ENCODE results near the gene CELSR1.
"Not testable (repeated sequence)": the region's sequence is repeated elsewhere in the genome, so short reads cannot be mapped to it uniquely, and the experiment has no call there.

CELSR1 gene

GRCh38 chr22:46413725-46414379 is 123.6 kb downstream of the CELSR1 start:
- DNase-seq, result no peak

- DNase-seq, result no peak
These were observed 126.1 kb downstream of the CELSR1 start for GRCh38 chr22:46411347-46411746.

DNA sequence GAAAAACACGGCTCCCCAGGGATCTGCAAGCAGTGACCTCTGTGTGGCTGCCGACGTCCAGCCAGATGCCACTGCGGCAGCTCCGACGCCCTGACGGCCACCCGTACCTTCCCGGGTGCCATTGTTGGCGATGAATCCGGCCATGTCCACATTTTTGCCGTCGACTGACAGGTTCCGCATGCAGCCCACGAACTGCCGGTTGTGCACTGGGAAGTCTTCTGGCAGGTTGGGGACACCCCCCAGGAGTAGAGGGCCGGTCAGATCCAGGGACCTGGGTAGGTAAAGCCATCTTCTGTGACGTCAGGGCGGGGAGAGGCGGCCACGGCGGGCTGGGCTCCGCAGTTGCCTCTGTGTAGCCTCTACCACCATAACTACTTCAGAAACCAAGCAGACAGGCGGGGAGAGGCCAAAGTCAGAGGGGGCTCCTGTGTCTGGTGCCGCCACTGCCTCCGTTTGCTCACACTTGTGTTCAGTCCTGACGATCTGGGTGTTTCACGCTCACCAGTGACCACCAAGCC is 127.1 kb downstream of the CELSR1 start:
- DNase-seq, result no peak

GRCh38 chr22:46409631-46410210 is 127.7 kb downstream of the CELSR1 start:
- DNase-seq, result no peak

- DNase-seq, result no peak
These were observed 128.6 kb downstream of the CELSR1 start for GRCh38 chr22:46408568-46409506.

DNA sequence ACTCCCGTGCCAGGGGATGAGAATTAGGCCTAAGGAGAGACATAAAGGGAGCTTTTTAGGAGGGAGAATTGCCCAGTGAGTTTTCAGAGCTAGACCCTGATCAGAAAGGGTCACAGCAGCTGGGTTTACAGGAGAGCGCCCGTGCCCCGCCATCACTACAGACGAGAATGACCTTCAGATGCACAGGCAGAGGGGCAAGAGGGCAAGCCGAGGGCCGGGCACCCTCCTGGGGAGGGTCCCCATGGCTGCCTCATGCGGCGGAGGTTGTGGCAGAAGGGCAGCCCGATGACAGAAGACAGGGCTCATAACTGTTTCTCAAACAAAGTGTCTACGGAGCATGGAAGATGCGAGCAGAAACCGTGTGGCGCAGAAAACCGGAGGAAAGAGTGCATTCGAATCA is 129.7 kb downstream of the CELSR1 start:
- DNase-seq, result no peak

DNA sequence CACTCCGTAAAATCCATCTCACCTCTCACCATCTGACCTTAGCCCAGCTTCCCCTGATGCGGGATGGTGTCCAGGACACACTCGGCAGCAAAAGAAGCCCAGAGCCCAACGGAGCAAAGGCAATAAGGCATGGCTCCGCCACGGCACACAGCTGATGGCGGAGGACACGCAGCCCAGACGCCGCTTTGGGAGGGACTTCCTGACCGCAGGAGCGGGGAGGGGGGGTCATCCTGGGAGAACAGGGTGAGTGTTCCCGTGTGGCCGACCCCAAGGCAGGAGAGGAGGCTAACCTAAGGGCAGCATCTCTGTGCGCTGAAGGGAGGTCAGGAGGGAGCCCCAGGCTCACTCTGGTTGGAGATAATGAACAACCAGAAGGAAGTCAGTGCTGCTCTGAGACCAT is 130.6 kb downstream of the CELSR1 start:
- no peak for DNase-seq

DNA sequence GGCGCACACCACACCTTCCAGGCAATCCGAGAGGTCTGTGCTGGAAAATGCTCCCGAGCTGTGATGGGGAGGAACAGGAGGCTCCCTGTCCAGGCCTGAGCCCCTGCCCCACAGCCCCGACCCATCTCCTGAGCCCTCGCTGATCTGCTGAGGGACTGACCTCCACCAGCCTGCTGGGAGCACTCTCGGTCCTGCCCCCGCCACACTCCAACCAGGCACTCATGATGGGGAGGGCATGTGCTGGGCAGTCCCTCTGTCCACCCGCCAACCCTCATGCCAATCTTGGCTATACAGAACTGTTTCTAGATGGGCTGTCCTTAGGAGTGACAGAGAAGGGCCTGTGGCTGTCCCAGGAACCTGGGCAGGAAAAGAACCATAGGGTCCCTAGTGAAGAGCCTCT is 131.1 kb downstream of the CELSR1 start:
- DNase-seq, result no peak

- no peak for DNase-seq
These were observed 131.5 kb downstream of the CELSR1 start for GRCh38 chr22:46405901-46406300.

GRCh38 chr22:46403880-46404279 is 133.5 kb downstream of the CELSR1 start:
- DNase-seq, result not testable (repeated sequence)

DNA sequence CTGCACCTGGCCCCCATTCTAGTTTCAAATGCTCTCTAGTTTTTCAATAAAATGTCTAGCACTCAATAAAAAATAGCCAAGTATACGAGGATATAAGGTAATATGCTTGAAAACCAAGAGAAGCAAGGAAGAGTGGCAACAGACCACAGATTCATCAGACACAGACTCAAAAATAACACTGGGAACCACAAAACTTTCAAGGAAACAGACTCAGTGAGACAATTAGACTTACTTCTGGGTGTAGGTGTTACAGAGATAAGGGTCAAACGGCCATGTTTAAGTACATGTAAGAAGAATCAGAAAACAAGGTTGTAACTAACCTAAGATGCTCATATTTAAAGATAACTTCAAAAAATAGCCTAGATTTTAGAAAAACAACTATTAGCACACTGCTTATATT is 134.9 kb downstream of the CELSR1 start:
- no peak for DNase-seq

DNA sequence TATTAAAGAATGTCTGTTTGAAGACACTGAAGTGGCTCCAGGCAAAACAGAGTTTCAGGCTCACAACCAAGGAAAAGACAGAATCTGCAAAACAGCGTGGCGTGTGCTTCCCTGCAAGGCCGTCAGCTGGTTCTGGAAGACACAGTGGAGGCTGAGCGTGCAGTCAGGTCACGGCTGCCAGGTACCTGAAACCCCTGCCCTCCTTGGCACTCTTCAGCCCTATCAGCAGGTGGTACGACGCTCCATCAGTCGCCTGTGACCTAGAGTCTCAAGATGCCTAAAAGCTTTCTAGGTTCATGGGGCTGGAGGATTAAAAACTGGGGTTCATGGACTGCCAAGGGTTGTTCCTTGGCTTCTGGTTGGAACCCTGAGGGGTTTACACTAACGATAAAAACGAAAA is 136.1 kb downstream of the CELSR1 start:
- no peak for DNase-seq

DNA sequence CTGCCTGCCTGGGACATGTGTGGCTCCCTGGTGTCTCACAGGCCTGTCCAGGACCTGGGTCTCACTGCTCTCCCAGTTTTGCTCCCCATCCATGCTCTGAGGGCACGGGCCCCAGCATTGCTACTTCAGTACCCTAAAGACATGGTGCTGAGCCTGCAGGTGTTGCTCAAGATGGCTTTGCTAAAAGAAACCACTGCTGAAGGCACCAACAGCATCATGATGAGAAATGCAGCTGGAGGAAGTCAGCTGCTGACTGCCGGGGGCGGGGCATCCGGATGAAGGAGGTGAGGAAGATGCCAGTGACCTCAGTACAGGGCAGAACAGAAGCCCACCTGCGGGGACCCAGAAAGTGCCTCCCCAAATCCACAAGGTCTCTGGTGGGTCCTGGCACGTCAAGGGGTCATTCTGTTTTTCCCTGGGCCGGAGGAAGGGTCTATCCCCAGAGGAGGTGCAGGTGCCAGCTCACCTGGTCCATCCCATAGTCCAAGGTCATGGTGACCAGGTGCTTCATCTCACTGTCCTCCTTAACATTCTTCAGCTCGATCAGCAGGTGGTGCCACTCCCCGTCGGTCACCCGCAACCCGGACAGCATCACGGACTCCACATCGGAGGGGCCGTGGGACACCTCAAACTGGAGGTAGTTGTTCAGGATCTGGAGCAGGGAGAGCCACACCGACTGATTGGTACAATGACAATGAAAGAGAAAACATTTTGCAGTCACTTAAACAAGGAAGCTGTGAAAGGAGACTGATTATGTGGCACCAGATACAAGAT is 138.0 kb downstream of the CELSR1 start:
- no peak for DNase-seq

DNA sequence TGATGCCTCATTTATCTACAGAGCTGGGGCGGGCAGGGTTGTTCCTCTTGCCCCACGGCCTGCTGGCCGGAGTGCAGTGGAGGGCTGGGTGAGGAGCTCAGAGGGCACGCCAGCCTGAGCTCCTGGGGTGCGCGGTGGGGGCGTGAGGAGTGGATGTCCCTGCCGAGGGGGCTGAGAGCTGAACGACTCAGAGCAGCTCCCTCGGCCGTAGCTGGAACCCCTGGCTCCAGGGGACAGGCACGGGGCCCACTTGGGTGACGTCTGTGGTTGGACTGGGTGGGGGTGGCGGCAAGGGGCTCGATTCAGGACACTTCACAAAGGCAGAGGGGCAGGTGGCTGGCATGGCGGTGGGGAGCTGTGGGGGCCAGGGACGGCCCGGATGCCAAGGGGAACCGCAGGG is 139.5 kb downstream of the CELSR1 start:
- DNase-seq, result no peak

DNA sequence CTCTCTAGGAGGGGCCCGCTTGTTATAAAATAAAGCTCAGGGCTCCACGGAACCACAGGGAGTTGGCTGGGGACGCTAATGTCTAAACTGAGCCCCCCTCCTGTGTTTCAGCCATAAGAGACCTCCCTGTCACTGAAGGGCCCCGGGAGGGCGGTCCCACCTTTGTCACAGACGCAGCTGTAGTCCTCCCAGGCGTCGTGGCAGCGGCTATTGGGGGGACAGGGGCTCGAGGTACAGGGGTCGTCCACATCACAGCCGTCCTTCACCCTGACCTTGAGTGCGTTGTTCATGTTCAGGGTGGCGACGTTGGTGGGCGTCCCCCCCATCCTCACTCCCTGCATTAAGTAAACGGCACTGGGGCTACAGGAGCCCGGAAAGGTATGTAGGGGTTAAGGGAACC is 139.9 kb downstream of the CELSR1 start:
- DNase-seq, result no peak

GRCh38 chr22:46397049-46397448 is 140.4 kb downstream of the CELSR1 start:
- not testable (repeated sequence) for DNase-seq

DNA sequence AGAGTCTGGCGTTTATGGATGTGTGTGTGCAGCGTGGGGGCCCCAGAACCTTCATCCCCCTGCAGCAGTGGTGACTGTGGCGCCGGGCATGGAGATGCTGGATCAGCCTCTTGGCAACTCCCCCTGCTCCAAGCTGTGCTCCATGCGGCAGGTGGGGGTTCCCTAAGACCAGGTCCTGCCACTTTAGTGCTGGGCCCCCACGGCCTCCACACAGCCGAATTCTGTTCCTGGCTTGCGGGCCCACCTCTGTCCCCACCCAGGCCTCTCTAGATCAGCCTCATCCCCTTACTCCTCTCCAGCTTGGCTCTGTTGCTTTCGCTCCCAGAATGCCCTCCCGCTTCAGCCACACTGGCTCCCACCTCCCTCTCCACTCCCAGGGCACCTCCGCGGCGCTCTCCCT is 142.3 kb downstream of the CELSR1 start:
- DNase-seq, result no peak

GRCh38 chr22:46394622-46395021 is 142.8 kb downstream of the CELSR1 start:
- DNase-seq, result no peak

GRCh38 chr22:46393873-46394272 is 143.5 kb downstream of the CELSR1 start:
- DNase-seq, result no peak

- no peak for DNase-seq
These were observed 145.1 kb downstream of the CELSR1 start for GRCh38 chr22:46392137-46392844.

DNA sequence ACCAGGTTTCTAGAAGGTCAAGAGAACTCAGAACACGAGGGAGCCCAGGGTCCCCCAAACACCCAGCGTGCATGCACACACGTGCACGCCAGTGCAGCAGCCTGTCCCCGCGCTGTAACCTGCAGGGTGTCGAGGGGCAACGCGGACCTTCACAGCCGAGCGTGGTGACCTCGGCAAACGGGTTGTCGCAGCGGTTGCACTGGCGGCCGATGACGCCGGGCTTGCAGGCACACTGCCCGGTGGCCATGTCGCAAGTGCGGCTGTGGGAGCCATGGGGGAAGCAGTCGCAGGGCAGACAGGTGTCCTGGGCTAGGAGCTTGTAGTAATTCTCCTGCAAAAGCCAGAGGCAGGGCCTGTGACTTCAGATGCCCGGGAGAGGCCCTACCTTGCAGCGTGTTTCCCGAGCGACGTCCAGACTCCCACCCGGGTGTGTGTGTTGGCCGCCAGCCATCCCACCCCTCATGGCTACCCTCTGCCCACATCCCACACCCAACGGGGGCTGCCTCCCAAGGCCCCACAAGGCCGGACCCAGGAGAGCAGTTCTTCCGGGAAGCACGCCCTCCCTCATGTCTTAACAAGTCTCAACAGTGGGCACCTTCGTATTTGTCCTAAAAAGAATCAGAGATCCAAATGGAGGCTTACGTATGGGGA is 145.8 kb downstream of the CELSR1 start:
- no peak for DNase-seq
